ENCODE measurements around the gene AMACR. TPM values are rescaled to one million over a fixed set of nuclear protein-coding genes. Genes with fewer than 3 reads are reported as not detected.

Gene AMACR
- total and polyA plus RNA-seq, 2 of the 8 experiments (the other 6 are each of a cell fraction or from before 2014, with no cell fraction given), result 9.1 to 12.6 TPM

DNA sequence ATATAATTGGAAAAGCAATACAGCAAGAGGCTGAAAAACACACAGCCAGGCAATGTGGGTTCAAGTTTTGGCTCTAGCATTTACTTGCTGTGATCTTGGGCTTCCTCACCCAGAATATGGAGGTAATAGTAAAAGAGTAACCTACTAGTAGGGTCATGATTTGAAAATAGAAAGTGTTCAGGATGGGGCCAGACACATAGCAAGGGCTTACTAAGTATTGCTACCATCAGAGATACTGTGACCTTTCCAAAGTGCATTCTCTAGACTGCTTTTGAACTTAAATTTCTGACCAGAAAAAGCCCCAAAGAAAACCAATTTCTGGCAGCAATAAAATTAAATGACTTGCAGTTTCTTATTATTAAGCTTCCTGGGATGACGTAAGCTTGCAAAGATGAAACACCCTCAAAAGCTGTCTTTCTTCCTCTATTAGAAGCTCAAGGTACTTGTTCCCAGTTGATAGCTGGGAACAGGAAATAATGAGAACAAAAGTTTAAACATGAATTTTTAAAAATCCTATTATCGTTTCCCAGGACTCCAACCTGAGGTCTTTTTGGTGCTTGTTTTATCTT, 43.6 kb downstream of the AMACR start (continued):
- TF ChIP-seq SAP30 (IDR thresholded peaks at IDR 0.05; ENCODE audit: insufficient read depth, insufficient replicate concordance, low read length) (no peak), KDM4A (IDR thresholded peaks at IDR 0.05; ENCODE audit: low read depth, low read length, severe bottlenecking) (no peak)
- TF ChIP-seq, protein P1, sequence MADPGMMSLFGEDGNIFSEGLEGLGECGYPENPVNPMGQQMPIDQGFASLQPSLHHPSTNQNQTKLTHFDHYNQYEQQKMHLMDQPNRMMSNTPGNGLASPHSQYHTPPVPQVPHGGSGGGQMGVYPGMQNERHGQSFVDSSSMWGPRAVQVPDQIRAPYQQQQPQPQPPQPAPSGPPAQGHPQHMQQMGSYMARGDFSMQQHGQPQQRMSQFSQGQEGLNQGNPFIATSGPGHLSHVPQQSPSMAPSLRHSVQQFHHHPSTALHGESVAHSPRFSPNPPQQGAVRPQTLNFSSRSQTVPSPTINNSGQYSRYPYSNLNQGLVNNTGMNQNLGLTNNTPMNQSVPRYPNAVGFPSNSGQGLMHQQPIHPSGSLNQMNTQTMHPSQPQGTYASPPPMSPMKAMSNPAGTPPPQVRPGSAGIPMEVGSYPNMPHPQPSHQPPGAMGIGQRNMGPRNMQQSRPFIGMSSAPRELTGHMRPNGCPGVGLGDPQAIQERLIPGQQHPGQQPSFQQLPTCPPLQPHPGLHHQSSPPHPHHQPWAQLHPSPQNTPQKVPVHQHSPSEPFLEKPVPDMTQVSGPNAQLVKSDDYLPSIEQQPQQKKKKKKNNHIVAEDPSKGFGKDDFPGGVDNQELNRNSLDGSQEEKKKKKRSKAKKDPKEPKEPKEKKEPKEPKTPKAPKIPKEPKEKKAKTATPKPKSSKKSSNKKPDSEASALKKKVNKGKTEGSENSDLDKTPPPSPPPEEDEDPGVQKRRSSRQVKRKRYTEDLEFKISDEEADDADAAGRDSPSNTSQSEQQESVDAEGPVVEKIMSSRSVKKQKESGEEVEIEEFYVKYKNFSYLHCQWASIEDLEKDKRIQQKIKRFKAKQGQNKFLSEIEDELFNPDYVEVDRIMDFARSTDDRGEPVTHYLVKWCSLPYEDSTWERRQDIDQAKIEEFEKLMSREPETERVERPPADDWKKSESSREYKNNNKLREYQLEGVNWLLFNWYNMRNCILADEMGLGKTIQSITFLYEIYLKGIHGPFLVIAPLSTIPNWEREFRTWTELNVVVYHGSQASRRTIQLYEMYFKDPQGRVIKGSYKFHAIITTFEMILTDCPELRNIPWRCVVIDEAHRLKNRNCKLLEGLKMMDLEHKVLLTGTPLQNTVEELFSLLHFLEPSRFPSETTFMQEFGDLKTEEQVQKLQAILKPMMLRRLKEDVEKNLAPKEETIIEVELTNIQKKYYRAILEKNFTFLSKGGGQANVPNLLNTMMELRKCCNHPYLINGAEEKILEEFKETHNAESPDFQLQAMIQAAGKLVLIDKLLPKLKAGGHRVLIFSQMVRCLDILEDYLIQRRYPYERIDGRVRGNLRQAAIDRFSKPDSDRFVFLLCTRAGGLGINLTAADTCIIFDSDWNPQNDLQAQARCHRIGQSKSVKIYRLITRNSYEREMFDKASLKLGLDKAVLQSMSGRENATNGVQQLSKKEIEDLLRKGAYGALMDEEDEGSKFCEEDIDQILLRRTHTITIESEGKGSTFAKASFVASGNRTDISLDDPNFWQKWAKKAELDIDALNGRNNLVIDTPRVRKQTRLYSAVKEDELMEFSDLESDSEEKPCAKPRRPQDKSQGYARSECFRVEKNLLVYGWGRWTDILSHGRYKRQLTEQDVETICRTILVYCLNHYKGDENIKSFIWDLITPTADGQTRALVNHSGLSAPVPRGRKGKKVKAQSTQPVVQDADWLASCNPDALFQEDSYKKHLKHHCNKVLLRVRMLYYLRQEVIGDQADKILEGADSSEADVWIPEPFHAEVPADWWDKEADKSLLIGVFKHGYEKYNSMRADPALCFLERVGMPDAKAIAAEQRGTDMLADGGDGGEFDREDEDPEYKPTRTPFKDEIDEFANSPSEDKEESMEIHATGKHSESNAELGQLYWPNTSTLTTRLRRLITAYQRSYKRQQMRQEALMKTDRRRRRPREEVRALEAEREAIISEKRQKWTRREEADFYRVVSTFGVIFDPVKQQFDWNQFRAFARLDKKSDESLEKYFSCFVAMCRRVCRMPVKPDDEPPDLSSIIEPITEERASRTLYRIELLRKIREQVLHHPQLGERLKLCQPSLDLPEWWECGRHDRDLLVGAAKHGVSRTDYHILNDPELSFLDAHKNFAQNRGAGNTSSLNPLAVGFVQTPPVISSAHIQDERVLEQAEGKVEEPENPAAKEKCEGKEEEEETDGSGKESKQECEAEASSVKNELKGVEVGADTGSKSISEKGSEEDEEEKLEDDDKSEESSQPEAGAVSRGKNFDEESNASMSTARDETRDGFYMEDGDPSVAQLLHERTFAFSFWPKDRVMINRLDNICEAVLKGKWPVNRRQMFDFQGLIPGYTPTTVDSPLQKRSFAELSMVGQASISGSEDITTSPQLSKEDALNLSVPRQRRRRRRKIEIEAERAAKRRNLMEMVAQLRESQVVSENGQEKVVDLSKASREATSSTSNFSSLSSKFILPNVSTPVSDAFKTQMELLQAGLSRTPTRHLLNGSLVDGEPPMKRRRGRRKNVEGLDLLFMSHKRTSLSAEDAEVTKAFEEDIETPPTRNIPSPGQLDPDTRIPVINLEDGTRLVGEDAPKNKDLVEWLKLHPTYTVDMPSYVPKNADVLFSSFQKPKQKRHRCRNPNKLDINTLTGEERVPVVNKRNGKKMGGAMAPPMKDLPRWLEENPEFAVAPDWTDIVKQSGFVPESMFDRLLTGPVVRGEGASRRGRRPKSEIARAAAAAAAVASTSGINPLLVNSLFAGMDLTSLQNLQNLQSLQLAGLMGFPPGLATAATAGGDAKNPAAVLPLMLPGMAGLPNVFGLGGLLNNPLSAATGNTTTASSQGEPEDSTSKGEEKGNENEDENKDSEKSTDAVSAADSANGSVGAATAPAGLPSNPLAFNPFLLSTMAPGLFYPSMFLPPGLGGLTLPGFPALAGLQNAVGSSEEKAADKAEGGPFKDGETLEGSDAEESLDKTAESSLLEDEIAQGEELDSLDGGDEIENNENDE (IDR thresholded peaks at IDR 0.05; ENCODE audit: insufficient replicate concordance, low read length), result no peak

Measured in H1 (cell line).